PC-3 (cell line): Measurements from ENCODE around the gene SLC38A9.

ENCODE experiments used
- EZH2 ChIP-seq: fragments of 300-600 bp; sonication (generic); IDR thresholded peaks from one replicate; pipeline ENCODE4 v1.6.1; 2017; ENCODE audit warnings: antibody characterized with exemption, mild to moderate bottlenecking, low read length; ENCODE audit not compliant: unreplicated experiment
- EZH2phosphoT487 ChIP-seq: fragments of 300-600 bp; sonication (generic); IDR thresholded peaks from 2 replicates; pipeline ENCODE4 v1.6.1; 2018; ENCODE audit warnings: mild to moderate bottlenecking, antibody characterized with exemption, low read length, borderline replicate concordance
- TF ChIP-seq, protein P1 (sequence below): fragments of 300-600 bp; sonication (generic); conservative IDR thresholded peaks from 2 replicates; pipeline ENCODE4 v1.5.1; 2017; ENCODE audit warnings: antibody characterized with exemption, low read depth, mild to moderate bottlenecking, low read length

DNA sequence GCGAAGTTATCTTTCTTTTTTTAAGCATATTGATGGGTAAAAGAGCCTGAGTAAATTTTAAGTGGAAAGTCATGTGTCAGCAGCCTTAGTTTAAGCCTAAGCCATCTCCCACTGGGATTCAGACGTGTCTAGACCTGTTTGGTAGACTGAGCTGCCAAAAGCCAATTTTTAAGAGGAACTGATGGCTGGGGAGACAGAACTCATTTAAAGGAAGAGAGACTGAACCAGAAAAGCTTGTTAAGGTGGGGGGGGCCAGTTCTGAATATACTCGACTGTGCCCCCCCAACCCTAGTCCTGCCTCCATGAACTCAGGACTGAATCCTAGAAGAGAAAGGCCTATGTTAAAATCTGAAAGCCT is 119.0 kb downstream of the SLC38A9 start:
- TF ChIP-seq, protein P1, sequence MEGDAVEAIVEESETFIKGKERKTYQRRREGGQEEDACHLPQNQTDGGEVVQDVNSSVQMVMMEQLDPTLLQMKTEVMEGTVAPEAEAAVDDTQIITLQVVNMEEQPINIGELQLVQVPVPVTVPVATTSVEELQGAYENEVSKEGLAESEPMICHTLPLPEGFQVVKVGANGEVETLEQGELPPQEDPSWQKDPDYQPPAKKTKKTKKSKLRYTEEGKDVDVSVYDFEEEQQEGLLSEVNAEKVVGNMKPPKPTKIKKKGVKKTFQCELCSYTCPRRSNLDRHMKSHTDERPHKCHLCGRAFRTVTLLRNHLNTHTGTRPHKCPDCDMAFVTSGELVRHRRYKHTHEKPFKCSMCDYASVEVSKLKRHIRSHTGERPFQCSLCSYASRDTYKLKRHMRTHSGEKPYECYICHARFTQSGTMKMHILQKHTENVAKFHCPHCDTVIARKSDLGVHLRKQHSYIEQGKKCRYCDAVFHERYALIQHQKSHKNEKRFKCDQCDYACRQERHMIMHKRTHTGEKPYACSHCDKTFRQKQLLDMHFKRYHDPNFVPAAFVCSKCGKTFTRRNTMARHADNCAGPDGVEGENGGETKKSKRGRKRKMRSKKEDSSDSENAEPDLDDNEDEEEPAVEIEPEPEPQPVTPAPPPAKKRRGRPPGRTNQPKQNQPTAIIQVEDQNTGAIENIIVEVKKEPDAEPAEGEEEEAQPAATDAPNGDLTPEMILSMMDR: no peak
- TF ChIP-seq EZH2phosphoT487 (no peak), EZH2 (no peak)
